ENCODE data around the gene BAG1. TPM values are rescaled to one million over a fixed set of nuclear protein-coding genes. Genes with fewer than 3 reads are reported as not detected.
A peak's percentile ranks its signal among the peaks of the same experiment; 100 is the strongest.

Gene BAG1
- total and polyA plus RNA-seq, 2 of the 13 experiments (the other 11 are each of a cell fraction or from before 2014, with no cell fraction given) = 23.1 to 59.5 TPM

- no peak for TF ChIP-seq ZNF280D (CRISPR knock-in tag; IDR thresholded peaks at IDR 0.05)
- 0 out of 2 replicates have a peak, but pooled peaks have one; percentile 56 for TF ChIP-seq NAIF1 (CRISPR knock-in tag; IDR thresholded peaks at IDR 0.05; ENCODE audit: borderline replicate concordance)
- TF ChIP-seq ZNF816 (CRISPR knock-in tag; IDR thresholded peaks at IDR 0.05; ENCODE audit: borderline replicate concordance) = peak; percentile 54; the same call in 1 of the 2 replicates
- 0 out of 2 replicates have a peak, but pooled peaks have one; percentile 8 for TF ChIP-seq ZNF446 (CRISPR knock-in tag; IDR thresholded peaks at IDR 0.05)
- TF ChIP-seq DMTF1 (CRISPR knock-in tag; IDR thresholded peaks at IDR 0.05) = 0 out of 2 replicates have a peak, but pooled peaks have one; percentile 23
Measured at GRCh38 chr9:33264003-33264472, 470 bp downstream of the BAG1 start (continued).

Measured in HepG2 (cell line).